HG02870 (cell line): Measurements from ENCODE around the gene WFS1.

Source experiments
- ATAC-seq: cut with Tn5 transposase; IDR thresholded peaks from one replicate; pipeline ENCODE4 v1.9.1; 2021; ENCODE audit warnings: mild to moderate bottlenecking, moderate library complexity; ENCODE audit not compliant: unreplicated experiment

Gene WFS1

DNA sequence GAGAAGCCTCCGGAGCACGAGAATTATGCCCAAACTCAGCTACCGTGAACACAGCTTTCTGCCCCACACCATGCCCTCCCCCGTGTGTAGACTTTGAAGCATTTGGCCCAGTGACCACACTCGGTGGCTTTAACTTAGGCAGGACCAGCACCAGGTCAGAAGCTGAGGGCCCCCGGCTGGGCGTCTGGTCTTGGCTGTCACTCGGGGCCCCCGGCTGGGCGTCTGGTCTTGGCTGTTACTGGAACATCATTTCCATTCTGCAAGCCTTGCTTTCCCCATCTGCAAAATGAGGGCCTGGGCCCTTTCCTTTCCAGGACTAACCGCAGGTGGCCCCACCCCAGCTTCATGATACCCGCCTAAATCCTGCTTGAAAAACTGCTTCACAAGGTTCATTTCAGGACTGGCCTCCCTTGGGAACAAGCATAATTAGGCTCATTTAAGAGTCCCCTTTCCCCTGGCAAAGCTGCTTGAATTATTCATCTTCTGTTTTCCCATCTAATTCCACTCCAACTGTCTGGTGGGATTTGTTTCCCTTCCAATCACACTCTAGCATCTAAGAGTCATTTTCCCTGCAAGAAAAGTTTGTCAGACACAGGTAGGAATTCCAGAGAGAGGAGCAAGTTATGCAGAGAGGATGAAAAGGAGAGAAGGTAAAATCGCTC is 82.5 kb downstream of the WFS1 start:
- no peak for ATAC-seq
